ENCODE results near the gene TRPV6. TPM values are rescaled to one million over a fixed set of nuclear protein-coding genes. Genes with fewer than 3 reads are reported as not detected.

TRPV6 gene
- total and polyA plus RNA-seq, 4 donors, result 0.40 to 1.2 (median 0.53) TPM

DNA sequence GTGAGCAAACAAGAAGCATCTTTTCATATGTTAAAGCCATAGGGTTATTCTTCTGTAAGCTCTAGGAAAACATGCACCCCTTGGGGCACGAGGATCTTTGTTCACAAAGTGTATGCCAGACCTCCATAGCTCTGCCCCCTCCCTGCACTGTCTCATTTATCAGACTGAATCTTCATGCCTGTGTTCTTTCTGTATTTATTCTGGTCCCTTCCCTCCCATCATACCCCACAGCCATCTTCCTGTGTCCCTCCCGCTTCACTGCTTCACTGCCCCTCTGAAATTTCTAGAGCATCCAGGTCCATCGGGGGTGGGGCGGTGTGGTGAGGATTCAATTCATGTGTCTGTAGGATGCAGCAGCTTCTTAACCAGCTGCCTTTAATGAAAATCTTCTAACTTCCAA is 23.2 kb downstream of the TRPV6 start:
- H3K4me1 ChIP-seq (ENCODE audit: control insufficient read depth in 5 of 5, insufficient read depth in 5 of 5, low read length in 5 of 5), result peaks cover 0 to 18% (median 0%) of the 10 kb centered on the region in 5 donors
- TF ChIP-seq, protein P1, sequence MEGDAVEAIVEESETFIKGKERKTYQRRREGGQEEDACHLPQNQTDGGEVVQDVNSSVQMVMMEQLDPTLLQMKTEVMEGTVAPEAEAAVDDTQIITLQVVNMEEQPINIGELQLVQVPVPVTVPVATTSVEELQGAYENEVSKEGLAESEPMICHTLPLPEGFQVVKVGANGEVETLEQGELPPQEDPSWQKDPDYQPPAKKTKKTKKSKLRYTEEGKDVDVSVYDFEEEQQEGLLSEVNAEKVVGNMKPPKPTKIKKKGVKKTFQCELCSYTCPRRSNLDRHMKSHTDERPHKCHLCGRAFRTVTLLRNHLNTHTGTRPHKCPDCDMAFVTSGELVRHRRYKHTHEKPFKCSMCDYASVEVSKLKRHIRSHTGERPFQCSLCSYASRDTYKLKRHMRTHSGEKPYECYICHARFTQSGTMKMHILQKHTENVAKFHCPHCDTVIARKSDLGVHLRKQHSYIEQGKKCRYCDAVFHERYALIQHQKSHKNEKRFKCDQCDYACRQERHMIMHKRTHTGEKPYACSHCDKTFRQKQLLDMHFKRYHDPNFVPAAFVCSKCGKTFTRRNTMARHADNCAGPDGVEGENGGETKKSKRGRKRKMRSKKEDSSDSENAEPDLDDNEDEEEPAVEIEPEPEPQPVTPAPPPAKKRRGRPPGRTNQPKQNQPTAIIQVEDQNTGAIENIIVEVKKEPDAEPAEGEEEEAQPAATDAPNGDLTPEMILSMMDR (IDR thresholded peaks at IDR 0.05; ENCODE audit: control extremely low read depth, extremely low read depth), result no peak
- peaks cover 0 to 9% (median 8%) of the 10 kb centered on the region in 4 donors for H3K36me3 ChIP-seq (ENCODE audit: control insufficient read depth in 4 of 4, insufficient read depth in 4 of 4, low read length in 4 of 4)
- H3K9me3 ChIP-seq (ENCODE audit: control insufficient read depth in 4 of 4, insufficient read depth in 3 of 4, low read length in 3 of 4), result no peaks in the 10 kb centered on the region
- H3K27ac ChIP-seq (ENCODE audit: low read depth in 1 of 2, low read length in 1 of 2), result no peak overlapping the region
- no peak overlapping the region for H3K4me3 ChIP-seq
- no peak overlapping the region for H3K9ac ChIP-seq (ENCODE audit: insufficient read depth in 1 of 2, low read length in 2 of 2)
- ATAC-seq (ENCODE audit: insufficient read depth, low FRiP score) (no peak), DNase-seq (no peak)
- H3K27me3 ChIP-seq (ENCODE audit: control insufficient read depth in 3 of 3, insufficient read depth in 3 of 3, low read length in 2 of 3), result no peaks in the 10 kb centered on the region
- 89 to 96% methylated on average over 4 of the region's 4 CpGs for WGBS, 2 donors

DNA sequence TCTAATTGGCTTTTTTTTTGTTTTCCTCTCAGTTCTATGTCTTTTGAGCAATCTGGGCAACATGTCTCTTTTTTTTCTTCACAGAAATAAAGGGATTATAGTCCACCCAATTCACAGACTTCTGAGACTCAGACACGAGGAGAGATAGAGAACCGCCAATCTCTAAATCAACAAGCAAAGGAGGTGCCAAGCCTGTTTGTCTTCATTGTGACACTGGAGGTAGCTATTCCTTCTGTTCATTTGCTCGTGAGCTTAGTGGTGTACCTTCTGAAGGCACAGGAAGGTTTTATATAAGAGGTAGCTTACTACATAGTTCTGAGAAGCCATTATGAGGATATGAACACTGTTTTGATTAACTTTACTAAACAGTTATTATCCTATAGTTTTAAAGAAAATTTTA is 24.6 kb downstream of the TRPV6 start:
- Histone ChIP-seq H3K9ac (ENCODE audit: insufficient read depth in 1 of 2, low read length in 2 of 2) (no peak overlapping the region), H3K27me3 (ENCODE audit: control insufficient read depth in 3 of 3, insufficient read depth in 3 of 3, low read length in 2 of 3) (no peaks in the 10 kb centered on the region), H3K9me3 (ENCODE audit: control insufficient read depth in 4 of 4, insufficient read depth in 3 of 4, low read length in 3 of 4) (no peaks in the 10 kb centered on the region), H3K4me3 (no peak overlapping the region), H3K27ac (ENCODE audit: low read depth in 1 of 2, low read length in 1 of 2) (no peak overlapping the region), H3K36me3 (ENCODE audit: control insufficient read depth in 4 of 4, insufficient read depth in 4 of 4, low read length in 4 of 4) (peaks cover 0 to 9% (median 8%) of the 10 kb centered on the region in 4 donors), H3K4me1 (ENCODE audit: control insufficient read depth in 5 of 5, insufficient read depth in 5 of 5, low read length in 5 of 5) (peaks cover 0 to 24% (median 4%) of the 10 kb centered on the region in 5 donors)
- TF ChIP-seq, protein P1 (IDR thresholded peaks at IDR 0.05; ENCODE audit: control extremely low read depth, extremely low read depth), result no peak
- 80 to 86% methylated on average over 3 of the region's 3 CpGs for WGBS, 2 donors
- ATAC-seq (ENCODE audit: insufficient read depth, low FRiP score) (no peak), DNase-seq (no peak)

DNA sequence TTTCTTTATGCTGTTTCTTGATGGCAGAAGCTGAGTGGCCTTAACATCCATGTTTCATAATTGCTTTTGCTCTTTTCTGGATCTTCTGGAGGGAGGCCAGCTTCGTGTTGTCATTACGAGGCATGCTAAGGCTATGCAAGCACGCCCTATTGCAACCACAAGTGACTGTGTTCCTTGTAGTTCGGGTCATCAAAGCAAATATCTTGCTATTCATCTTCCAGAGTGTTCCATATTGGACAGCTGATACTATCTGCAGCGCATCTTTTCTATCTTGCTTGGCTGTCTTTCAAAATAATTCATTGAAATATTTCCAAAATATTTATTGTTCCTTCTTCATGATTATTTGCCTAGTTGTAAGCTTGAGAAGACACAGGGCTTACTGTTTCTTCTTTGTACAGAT is 25.7 kb downstream of the TRPV6 start:
- 33 to 43% methylated on average over 5 of the region's 5 CpGs for WGBS, 2 donors
- peaks cover 0 to 25% (median 6%) of the 10 kb centered on the region in 5 donors for H3K4me1 ChIP-seq (ENCODE audit: control insufficient read depth in 5 of 5, insufficient read depth in 5 of 5, low read length in 5 of 5)
- H3K36me3 ChIP-seq (ENCODE audit: control insufficient read depth in 4 of 4, insufficient read depth in 4 of 4, low read length in 4 of 4), result peaks cover 0 to 9% (median 8%) of the 10 kb centered on the region in 4 donors
- ATAC-seq (ENCODE audit: insufficient read depth, low FRiP score) (no peak), DNase-seq (peak; percentile 73 to 88 (median 85))
- H3K27ac ChIP-seq (ENCODE audit: low read depth in 1 of 2, low read length in 1 of 2), result no peak overlapping the region
- no peaks in the 10 kb centered on the region for H3K9me3 ChIP-seq (ENCODE audit: control insufficient read depth in 4 of 4, insufficient read depth in 3 of 4, low read length in 3 of 4)
- TF ChIP-seq, protein P1 (IDR thresholded peaks at IDR 0.05; ENCODE audit: control extremely low read depth, extremely low read depth), result no peak
- no peaks in the 10 kb centered on the region for H3K27me3 ChIP-seq (ENCODE audit: control insufficient read depth in 3 of 3, insufficient read depth in 3 of 3, low read length in 2 of 3)
- H3K4me3 ChIP-seq, result no peak overlapping the region
- H3K9ac ChIP-seq (ENCODE audit: insufficient read depth in 1 of 2, low read length in 2 of 2), result no peak overlapping the region

DNA sequence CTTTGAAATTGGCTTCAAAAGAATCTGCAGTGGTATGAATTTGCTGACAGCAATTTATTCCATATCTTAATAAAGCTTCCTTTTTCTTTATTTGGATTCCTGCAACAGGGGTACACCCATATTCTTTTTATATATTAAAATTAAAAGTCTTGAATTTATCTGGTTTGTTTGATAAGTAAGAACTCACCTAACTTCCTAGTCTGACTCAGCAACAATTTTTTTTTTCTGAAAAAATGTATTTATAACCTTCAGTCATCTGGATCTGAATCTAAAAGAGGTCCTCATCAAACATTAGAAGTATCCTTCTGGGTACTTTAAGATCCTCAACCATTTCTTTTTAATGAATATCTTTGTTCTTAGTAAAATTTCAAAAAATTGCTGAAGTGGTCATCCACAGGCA is 26.1 kb downstream of the TRPV6 start:
- Histone ChIP-seq H3K4me3 (no peak overlapping the region), H3K4me1 (ENCODE audit: control insufficient read depth in 5 of 5, insufficient read depth in 5 of 5, low read length in 5 of 5) (peaks cover 0 to 24% (median 6%) of the 10 kb centered on the region in 5 donors), H3K27me3 (ENCODE audit: control insufficient read depth in 3 of 3, insufficient read depth in 3 of 3, low read length in 2 of 3) (no peaks in the 10 kb centered on the region), H3K27ac (ENCODE audit: low read depth in 1 of 2, low read length in 1 of 2) (no peak overlapping the region), H3K36me3 (ENCODE audit: control insufficient read depth in 4 of 4, insufficient read depth in 4 of 4, low read length in 4 of 4) (peaks cover 0 to 9% (median 8%) of the 10 kb centered on the region in 4 donors), H3K9ac (ENCODE audit: insufficient read depth in 1 of 2, low read length in 2 of 2) (no peak overlapping the region), H3K9me3 (ENCODE audit: control insufficient read depth in 4 of 4, insufficient read depth in 3 of 4, low read length in 3 of 4) (no peaks in the 10 kb centered on the region)
- TF ChIP-seq, protein P1 (IDR thresholded peaks at IDR 0.05; ENCODE audit: control extremely low read depth, extremely low read depth), result no peak
- DNase-seq, result peak in 1 of 3 donors; percentile 8
- no peak for ATAC-seq (ENCODE audit: insufficient read depth, low FRiP score)
